Measurements from ENCODE around the gene SNX10.

SNX10 gene

DNA sequence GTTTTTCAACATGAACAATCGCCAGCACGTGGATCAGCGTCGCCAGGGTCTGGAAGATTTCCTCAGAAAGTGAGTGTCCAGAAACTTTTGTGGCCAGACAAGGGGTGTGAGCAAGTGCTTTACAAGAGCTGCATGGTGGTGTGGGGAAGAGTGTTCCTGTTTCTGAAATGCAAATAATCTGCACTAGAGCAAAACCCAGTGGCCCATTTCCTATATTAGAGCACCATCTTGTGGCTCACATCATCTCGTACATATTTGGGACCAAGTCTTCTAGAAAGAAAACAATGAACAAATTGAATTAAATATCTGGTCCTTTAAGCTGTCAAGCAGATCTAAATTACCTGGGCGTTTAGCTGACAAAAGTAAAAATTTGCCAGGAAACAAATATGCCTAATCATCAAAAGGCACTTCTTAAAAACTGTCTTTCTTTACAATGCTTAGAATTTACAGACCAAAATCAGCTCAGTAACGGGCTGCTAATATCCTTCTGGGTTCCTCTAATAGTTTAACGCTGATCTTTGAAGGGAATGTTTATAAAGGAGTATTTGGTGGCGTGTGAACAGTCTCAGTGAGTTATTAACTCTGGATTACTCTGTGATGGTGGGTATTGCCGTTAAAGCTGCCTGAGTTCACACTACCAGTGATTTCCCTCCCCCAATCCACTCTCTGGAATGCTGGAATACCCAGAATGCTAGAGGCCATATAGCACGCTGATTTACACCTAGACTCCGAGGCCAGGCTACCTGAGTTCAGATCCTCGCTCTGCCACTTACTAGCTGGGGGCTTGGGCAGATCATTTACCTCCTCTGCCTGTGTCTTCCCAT is 73.6 kb downstream of the SNX10 start:
- in situ Hi-C loops (cut with MboI; ENCODE audit: low sequenced_read_pairs), result loop anchor here (10.0 to 25.0 kb wide), 3 partner anchors 297 to 822 kb away; partner anchors contain the start of gene HOXA11

DNA sequence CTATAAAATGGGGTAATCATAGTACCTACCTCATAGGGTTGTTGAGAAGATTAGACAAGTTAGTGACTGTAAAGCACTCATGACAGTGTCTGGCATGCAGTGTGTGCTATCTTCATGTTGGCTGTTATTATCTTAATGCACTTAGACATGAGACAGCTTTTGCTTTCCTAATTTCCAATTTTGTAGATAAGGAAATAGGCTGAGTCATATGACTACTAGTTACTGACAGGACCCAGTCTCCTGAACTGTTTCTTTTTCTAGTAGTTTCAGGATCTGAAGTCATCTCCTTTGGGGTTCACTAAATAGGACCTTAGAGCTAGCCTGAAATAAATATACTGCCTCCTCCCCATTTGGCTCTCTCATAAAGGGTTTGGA is 74.2 kb downstream of the SNX10 start:
- in situ Hi-C loops (cut with MboI; ENCODE audit: low sequenced_read_pairs), result loop anchor here (10.0 to 25.0 kb wide), 3 partner anchors 296 to 821 kb away; partner anchors contain the start of gene HOXA11

DNA sequence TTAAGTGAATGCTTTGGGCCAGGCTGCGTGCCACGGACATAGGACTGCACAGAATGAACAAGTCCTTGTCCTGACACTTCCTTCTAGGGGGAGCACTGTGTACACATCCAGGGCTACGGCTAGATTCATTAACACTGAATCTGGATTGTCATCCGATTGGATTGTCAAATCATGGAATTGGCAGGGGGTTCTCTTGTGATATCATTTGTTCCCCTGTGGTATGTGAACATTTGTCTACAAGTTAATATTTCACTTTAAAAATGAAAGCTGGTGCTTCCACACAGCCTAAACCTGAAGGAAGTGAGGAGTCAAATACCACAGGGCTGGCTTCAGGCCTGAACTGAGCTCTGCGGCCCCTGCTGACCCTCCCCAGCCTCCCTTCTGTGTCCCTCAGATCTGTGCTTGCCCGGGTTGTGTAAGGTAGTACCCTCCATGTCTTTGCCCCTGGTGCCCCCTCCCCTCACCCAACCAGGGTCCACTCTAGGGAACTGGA is 75.6 kb downstream of the SNX10 start:
- in situ Hi-C loops (cut with MboI; ENCODE audit: low sequenced_read_pairs), result loop anchor here (10.0 to 25.0 kb wide), 3 partner anchors 295 to 820 kb away; partner anchors contain the start of gene HOXA11

DNA sequence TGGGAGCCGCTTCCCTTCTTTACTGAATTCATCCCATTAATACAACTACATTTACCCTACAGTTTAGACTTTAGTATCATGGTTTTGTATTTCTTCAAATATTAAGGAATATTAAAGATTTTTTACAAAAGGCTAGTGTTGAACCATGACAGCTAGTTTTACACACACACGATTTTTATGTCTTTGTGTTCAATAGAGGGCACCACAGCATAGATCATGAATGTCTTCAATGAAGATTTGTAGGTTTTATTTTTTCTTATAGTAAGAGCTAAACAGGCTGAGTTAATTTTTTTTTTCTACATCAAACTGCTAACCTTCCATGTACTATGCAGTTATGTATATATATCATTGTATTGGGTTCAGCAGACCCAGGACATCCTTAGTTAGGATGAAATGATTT is 76.9 kb downstream of the SNX10 start:
- in situ Hi-C loops (cut with MboI; ENCODE audit: low sequenced_read_pairs), result loop anchor here (10.0 to 25.0 kb wide), 3 partner anchors 294 to 819 kb away; partner anchors contain the start of gene HOXA11

DNA sequence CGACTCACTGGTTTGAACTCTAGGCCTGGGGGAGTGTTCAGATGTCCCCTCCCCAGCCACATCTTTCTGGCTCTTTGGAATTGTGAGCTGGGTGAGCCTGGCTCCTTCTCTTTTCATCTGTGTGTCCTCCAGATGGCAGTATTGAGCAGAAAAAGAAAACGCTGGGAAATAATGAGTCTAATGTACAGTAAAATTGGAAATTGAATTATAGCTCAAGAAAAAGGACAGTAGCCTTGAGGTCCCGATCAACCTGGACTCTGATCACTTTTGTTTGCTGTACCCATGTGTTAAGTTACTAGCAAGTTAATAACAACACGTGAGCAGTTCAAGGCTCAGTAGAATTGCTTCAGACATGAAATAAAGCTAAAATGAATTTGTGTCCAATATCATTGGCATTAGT is 77.9 kb downstream of the SNX10 start:
- in situ Hi-C loops (cut with MboI; ENCODE audit: low sequenced_read_pairs), result loop anchor here (10.0 to 25.0 kb wide), 3 partner anchors 293 to 818 kb away; partner anchors contain the start of gene HOXA11

DNA sequence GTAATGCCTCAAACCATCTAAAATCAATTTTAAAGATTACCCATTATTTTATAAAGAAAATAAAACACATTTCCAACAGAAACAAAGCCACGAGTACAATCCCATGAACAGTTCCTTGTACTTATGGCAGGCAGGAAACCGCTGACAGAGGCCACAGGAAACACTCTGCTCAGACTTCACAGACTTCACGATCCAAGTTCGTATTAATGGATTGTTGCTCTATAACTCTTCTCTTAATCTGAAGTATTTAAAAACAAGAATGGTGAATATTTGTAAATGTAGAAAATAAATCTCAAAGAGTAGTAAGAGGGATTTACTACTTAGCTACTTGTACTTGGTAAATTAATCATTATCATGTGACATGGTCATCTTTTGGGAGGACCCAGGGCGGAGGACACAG is 78.3 kb downstream of the SNX10 start:
- in situ Hi-C loops (cut with MboI; ENCODE audit: low sequenced_read_pairs), result loop anchor here (25.0 kb wide), 2 partner anchors 292 to 817 kb away; partner anchors contain the start of gene HOXA11

DNA sequence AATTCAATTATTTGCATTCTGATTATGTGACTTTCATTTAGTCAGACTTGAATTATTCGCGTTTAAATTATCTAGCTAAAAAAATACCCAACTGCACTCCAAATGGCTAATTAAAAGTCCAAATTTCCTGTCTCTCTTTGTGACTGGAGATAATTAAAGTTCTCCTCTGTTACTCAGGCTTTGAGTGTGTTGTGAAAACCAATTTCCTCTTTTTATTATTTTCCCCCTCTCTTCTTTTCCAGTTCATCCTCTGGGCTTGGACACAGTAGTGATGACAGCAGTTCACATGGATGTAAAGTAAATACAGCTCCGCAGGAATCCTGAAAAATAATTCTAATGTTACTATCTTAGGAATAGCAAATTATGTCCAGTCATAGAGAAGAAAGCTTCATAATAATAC is 80.6 kb downstream of the SNX10 start:
- in situ Hi-C loops (cut with MboI; ENCODE audit: low sequenced_read_pairs), result loop anchor here (25.0 kb wide), 2 partner anchors 290 to 815 kb away; partner anchors contain the start of gene HOXA11

DNA sequence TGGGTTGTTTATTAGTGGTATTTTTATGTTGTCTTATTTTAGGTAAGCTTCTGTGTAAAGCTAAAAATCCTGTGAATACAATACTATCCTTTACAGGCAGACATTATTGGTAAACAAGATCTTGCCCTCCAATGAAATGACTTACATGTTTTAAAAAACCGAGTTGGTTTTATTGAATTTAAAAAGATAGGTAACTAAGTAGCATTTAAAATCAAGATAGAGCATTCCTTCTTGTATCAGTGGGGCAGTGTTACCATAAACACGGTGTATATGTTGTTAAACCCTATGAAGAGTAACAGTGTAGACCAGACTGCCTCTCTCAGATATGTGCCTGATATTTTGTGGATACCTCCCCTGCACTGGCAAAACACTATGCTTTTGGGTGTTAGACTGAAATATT is 81.0 kb downstream of the SNX10 start:
- in situ Hi-C loops (cut with MboI; ENCODE audit: low sequenced_read_pairs), result loop anchor here (25.0 kb wide), 2 partner anchors 290 to 815 kb away; partner anchors contain the start of gene HOXA11

DNA sequence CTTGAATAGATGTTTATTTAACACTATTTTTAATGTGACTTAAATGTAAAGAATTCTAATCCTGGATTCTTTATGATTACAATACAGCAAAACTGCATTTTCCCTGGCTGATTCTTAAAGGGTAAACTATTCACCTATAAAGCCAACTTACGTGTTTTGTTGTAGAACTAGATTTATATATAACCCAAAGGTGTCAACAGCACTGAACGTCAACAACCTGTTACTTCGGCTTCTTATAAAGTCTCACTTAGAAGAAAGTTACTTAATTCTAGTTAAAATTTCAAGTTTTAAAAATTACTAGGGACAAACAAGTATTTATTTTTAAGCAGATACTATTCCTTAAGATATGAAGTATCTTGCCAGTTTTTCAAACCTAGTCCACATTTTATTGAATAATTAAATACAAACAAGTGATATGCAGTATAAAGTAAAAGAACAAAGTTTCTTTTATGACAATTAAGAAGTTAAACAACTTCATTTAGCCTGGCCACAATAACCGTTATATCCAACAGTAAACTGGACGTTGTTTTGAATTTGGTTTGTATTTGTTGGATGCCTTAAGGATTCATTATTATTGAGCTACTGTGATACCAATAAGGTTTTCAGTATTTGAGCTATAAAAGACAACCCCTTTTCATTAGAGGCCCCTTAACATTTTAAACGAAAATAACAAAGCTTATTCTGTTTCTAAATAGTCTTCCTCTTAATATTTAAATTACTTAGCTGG is 83.1 kb downstream of the SNX10 start:
- in situ Hi-C loops (cut with MboI; ENCODE audit: low sequenced_read_pairs), result loop anchor here (25.0 kb wide), 2 partner anchors 287 to 812 kb away; partner anchors contain the start of gene HOXA11

DNA sequence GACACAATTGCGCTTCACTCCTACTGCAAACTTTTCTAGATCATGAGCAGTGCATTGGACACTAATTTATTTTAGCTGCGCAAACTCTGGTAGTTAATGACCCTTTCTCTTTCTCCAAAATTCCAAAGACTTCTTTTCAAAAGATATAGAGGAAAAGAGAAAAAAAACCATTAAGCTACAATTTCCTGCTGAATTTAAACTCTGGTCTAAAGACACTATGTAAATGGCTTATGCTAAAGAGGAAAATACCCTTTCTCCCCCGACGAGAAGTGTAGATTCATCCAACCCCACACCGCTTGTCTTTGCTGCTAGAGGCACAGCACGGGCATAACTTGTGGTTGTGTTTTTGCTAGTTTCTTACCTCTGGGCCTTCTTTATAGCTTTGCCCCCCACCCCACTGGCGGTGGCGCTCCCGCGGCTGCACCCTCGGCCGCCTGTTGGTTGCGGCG is 84.1 kb downstream of the SNX10 start:
- in situ Hi-C loops (cut with MboI; ENCODE audit: low sequenced_read_pairs), result no loop called here

DNA sequence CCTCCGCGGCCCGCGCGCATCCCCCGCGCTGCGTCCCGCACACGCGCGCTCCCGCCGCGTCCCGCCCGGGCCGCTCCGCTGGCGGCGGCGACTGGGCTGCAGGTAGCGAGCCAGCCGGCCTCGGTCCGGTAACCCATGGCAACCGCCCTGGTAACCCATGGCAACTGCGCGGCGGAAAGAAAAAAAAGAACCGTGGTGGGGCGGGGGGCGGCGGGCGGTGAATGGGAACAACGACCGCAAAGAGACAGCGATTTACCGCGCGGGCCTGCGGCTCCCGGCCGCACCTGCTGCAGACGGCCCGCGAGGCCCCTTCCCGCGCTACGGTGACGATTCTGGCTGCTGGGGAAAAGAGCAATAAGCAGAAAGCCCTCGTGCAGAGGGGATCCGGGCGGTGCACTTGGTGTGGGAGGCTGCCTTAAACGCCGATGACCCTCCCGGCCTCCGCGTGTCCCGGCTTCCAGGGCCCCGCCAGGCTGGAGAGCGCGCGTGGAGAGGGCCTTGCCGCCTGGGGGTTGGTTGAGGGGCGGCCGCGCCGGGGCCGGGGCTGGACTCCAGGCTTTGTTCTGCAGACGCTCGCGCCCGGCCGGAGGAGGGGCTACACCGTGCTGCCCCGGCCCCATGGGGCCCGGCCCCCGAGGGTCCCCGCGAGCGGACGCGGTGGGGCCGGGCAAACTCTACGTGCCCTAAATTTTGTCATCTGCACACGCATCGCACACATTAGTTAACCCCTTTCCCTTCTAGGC is 84.7 kb downstream of the SNX10 start:
- in situ Hi-C loops (cut with MboI; ENCODE audit: low sequenced_read_pairs), result no loop called here

DNA sequence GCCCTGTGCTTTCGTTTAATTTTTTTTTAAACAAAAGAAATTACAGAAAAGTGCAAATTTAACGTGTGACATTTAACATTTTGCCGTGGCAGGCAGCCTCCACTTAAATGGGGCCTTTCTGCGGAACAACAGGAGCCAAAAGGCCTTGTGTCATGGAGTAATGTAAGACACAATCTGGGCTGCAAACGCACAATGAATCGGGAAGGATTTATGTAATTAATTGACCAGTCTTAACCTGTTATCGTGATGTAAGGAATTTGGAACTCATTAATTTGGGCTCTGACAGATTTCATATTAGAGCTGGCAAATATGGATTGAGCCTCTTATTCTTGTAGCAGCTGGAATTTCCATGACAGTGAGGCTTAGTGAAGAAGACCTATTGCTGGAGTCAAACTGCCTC is 86.4 kb downstream of the SNX10 start:
- in situ Hi-C loops (cut with MboI; ENCODE audit: low sequenced_read_pairs), result no loop called here

DNA sequence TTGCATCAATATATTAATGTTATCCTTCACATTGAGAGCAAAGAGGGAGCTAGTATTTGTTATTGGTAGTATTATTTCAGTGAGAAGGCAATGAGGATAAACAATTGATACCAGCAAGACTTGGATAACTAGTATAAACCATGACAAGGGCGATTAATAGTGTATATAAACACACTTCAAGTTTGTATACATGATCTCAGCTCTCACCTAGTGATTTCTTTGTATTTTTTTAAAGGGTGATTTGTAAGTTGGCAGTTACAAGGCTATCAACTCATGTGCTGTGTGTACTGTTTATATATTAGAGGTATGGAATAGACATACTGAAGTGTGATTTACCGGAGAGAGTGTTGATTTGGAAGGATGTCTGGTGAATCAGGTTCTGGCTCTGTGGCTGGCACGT is 88.0 kb downstream of the SNX10 start:
- in situ Hi-C loops (cut with MboI; ENCODE audit: low sequenced_read_pairs), result loop anchor here (10.0 kb wide), 1 partner anchor 125 kb away; no protein-coding TSS in a partner anchor

DNA sequence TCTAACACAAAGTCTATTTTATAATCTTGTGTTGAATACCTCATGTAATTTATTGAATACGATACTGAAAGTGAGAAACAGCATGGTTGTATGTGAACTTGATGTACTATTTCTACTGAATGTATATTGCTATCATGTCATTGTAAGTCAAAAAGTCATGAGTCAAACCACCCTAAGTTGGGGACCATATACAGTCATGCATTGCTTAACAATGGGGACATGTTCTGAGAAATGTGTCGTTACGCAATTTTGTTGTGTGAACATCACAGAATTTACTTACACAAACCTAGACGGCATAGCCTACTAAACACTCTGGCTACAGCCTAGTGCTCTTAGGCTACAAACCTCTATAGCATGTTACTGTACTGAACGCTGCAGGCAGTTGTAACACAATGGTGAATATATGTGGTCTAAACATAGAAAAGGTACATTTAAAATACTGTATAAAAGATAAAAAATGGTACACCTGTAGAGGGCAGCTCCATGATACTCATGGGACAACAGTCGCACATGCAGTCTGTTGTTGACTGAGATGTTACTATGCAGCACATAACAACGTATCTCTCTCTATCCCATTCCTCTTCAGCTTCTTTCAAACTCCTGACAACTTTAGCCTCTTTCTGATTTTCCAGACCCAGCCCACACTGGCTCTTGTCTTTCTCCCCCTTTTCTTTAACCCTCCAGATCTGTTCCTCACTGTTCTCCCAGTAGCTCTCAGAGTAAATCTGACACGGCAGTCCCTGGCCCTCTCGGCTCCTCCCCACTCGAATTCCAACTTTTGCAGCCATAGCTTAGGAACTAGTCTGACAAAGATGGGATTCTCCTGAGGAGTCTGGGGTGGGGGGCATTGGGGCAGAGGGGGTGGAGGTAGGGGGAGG is 90.1 kb downstream of the SNX10 start:
- in situ Hi-C loops (cut with MboI; ENCODE audit: low sequenced_read_pairs), result loop anchor here (10.0 kb wide), 1 partner anchor 123 kb away; no protein-coding TSS in a partner anchor

DNA sequence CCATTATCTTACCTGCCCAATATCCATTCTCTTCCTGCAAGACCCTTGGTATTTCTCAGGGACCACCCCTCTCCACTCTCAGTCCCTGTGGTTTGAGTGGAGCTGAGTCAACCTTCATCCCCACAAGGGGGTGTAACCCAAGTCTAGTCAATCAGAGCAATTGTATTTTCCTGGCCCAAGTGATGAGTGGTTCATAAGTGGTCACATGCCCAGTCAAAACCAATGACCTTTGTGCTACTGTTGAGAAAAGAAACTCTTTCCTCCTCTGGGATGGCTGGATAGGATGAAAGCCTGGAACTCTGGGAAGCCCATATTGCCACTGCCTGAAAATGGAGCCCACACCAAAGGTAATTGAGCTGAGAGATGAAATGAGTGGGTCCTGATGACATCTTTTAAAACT is 93.6 kb downstream of the SNX10 start:
- in situ Hi-C loops (cut with MboI; ENCODE audit: low sequenced_read_pairs), result loop anchor here (10.0 kb wide), 1 partner anchor 120 kb away; no protein-coding TSS in a partner anchor

DNA sequence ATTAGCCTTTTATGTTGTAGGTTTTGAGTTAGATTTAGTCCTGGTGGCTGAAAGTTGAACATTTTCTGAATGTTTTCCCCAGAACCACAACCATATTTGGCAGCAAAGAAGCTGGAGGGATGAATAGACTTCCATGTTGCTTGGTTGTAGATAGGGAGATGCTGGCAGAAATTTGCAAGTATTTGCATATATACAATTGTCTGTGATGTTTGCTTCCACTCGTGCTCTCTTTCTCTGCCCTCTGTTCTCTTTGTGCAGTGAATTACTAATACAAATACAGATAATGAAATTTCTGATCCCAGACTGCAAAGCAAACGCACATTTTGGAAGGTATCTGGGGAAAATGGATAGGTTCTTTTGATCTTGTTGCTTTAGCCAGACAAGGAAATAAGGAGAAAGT is 96.1 kb downstream of the SNX10 start:
- in situ Hi-C loops (cut with MboI; ENCODE audit: low sequenced_read_pairs), result loop anchor here (10.0 kb wide), 1 partner anchor 117 kb away; no protein-coding TSS in a partner anchor

DNA sequence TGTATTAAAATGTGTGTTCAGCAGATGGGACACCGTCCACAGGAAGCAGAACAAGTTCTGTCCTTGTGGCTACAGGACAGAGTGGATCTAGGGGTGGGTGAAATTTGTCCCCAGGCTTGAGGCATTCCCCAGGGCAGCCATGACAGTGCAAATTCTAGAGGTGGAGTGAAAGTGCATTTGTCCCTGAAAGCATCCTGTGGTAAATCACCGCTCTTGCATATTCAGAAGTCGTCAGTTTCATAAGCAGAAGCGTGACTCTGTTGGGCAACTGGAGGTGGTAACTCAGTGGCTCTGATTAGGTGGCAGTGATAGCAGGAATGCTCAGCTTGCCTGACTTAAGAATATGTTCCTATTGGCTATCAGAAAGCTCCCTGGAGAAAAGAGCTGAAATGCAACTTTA is 96.6 kb downstream of the SNX10 start:
- in situ Hi-C loops (cut with MboI; ENCODE audit: low sequenced_read_pairs), result loop anchor here (10.0 kb wide), 1 partner anchor 117 kb away; no protein-coding TSS in a partner anchor

DNA sequence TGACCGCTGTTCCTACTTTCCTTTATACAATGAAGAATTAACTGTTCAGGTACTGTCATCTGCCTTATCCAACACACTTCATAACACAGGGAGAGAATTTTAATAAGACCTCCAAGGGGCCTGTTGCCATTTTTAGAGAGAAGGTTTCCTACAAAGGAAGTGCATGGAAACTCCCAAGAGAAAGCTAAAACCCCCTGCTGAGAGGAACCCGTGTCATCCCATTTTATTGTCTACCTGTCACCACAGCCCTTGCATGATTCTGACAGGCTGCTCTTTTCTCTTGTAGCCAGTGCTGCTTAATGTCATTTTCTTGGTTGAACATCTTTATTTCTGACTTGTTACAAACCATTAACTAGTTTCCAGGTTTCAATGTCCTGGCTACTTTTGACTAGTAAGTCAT is 98.4 kb downstream of the SNX10 start:
- in situ Hi-C loops (cut with MboI; ENCODE audit: low sequenced_read_pairs), result no loop called here

DNA sequence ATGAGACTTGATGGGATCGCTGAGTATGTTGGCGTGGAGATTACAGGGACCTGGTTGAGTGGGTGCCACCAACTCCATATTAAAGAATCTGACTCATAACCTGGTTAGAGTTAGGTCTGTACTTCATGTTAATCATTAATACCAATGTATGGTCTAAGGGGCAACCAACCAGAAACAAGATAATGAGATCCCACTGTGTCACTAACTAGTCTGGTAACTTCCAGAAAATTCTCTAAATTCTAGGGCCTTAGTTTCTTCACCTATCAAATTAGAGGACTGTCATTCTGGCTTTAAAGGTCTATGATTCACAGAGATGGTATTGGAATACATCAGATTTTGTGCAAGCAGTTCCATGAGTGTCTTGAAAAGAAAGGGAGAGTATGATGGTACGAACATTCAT is 102.2 kb downstream of the SNX10 start:
- in situ Hi-C loops (cut with MboI; ENCODE audit: low sequenced_read_pairs), result no loop called here
